ENCODE results near the gene C10orf105. TPM values are rescaled to one million over a fixed set of nuclear protein-coding genes. Genes with fewer than 3 reads are reported as not detected.

The C10orf105 gene
- polyA plus RNA-seq, 3 donors from 2014 or later: 0.09 to 0.11 TPM; not detected in 1

- Mint-ChIP-seq H3K36me3 (no peaks in the 10 kb centered on the region), H3K4me3 (peak overlapping the region in 4 of 5 donors; percentile 10 to 87 (median 58)), H3K27ac (peak overlapping the region in 5 of 6 donors; percentile 69 to 99 (median 79)), H3K4me1 (peaks cover 27% of the 10 kb centered on the region in 2 donors), H3K9me3 (no peaks in the 10 kb centered on the region), H3K27me3 (ENCODE audit: low read depth in 3 of 3) (no peaks in the 10 kb centered on the region)
- DNase-seq: no peak
Measured at GRCh38 chr10:71714592-71714991, 5.0 kb downstream of the C10orf105 start.

DNA sequence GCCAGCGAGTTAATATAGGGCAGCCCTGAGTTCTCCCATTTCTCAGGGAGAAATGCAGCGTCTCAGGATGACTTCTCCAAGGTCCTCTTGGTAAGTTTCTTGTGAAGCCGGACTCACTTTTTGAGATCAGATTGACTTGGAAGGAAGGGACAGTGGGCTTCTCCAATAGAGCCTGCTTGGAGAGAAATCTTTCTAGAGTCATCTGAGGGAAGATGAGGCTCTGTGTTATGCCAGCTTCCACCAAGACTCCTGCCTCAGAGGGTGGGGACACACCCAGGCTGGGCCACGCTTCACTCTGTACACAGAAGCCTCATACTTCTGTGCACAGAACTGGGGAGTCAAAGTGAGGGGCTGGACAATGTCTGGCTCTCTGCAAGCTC, 5.6 kb downstream of the C10orf105 start:
- Mint-ChIP-seq H3K4me1 (peaks cover 27% of the 10 kb centered on the region in 2 donors), H3K4me3 (peak overlapping the region; percentile 10 to 87 (median 50)), H3K27me3 (ENCODE audit: low read depth in 3 of 3) (no peaks in the 10 kb centered on the region), H3K27ac (peak overlapping the region; percentile 28 to 99 (median 76)), H3K9me3 (no peaks in the 10 kb centered on the region), H3K36me3 (no peaks in the 10 kb centered on the region)
- no peak for DNase-seq

GRCh38 chr10:71713135-71714030, 6.2 kb downstream of the C10orf105 start:
- H3K4me3 Mint-ChIP-seq: peak overlapping the region; percentile 21 to 87 (median 55)
- H3K9me3 Mint-ChIP-seq: no peaks in the 10 kb centered on the region
- peaks cover 27 to 28% of the 10 kb centered on the region in 2 donors for H3K4me1 Mint-ChIP-seq
- H3K27ac Mint-ChIP-seq: peak overlapping the region; percentile 74 to 99 (median 84)
- H3K36me3 Mint-ChIP-seq: no peaks in the 10 kb centered on the region
- peak in 1 of 3 donors; percentile 53 for DNase-seq
- no peaks in the 10 kb centered on the region for H3K27me3 Mint-ChIP-seq (ENCODE audit: low read depth in 3 of 3)

DNA sequence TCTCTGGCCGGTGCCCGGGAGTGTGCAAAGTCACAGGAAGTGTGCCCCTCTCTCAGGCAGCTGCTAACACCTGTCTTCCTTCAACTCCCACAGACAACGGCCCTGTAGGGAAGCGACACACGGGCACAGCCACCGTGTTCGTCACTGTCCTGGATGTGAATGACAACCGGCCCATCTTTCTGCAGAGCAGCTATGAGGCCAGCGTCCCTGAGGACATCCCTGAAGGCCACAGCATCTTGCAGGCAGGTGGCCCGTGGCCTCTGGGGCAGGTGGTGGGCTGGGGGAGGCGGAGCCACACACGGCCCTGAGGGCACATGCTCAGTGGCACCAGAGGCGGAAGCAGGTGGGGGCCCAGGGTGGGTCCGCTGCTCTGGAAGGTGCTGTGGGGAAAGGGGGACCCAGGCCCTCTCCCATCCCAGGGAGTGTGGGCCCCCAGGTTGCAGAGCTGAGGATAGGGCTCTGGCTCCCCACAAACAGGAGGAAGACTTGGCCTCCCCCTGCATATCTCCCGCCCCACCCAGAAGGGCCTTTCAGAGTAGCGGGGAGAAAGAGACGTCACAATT, 6.9 kb downstream of the C10orf105 start:
- H3K27ac Mint-ChIP-seq: peak overlapping the region; percentile 74 to 99 (median 84)
- H3K36me3 Mint-ChIP-seq: no peaks in the 10 kb centered on the region
- peaks cover 33 to 35% of the 10 kb centered on the region in 2 donors for H3K4me1 Mint-ChIP-seq
- DNase-seq: no peak
- peak overlapping the region in 2 of 5 donors; percentile 55 to 87 for H3K4me3 Mint-ChIP-seq
- no peaks in the 10 kb centered on the region for H3K9me3 Mint-ChIP-seq
- no peaks in the 10 kb centered on the region for H3K27me3 Mint-ChIP-seq (ENCODE audit: low read depth in 3 of 3)

GRCh38 chr10:71712170-71712569, 7.4 kb downstream of the C10orf105 start:
- Mint-ChIP-seq H3K9me3 (no peaks in the 10 kb centered on the region), H3K27ac (peak overlapping the region; percentile 39 to 99 (median 69)), H3K4me3 (peak overlapping the region in 1 of 5 donors; percentile 29), H3K36me3 (no peaks in the 10 kb centered on the region), H3K27me3 (ENCODE audit: low read depth in 3 of 3) (no peaks in the 10 kb centered on the region), H3K4me1 (peaks cover 36% of the 10 kb centered on the region in 2 donors)
- DNase-seq: no peak

- no peak for DNase-seq
- H3K36me3 Mint-ChIP-seq: no peaks in the 10 kb centered on the region
- H3K9me3 Mint-ChIP-seq: no peaks in the 10 kb centered on the region
- H3K4me1 Mint-ChIP-seq: peaks cover 36% of the 10 kb centered on the region in 2 donors
- H3K4me3 Mint-ChIP-seq: no peak overlapping the region
- H3K27ac Mint-ChIP-seq: peak overlapping the region in 3 of 6 donors; percentile 39 to 99 (median 97)
- H3K27me3 Mint-ChIP-seq (ENCODE audit: low read depth in 3 of 3): peaks cover 0 to 3% (median 0%) of the 10 kb centered on the region in 3 donors
Measured at GRCh38 chr10:71711052-71711623, 8.4 kb downstream of the C10orf105 start.

- Mint-ChIP-seq H3K36me3 (no peaks in the 10 kb centered on the region), H3K4me3 (no peak overlapping the region), H3K27ac (no peak overlapping the region), H3K4me1 (peaks cover 36% of the 10 kb centered on the region in 2 donors), H3K27me3 (ENCODE audit: low read depth in 3 of 3) (peaks cover 0 to 3% (median 0%) of the 10 kb centered on the region in 3 donors), H3K9me3 (no peaks in the 10 kb centered on the region)
- DNase-seq: no peak
Measured at GRCh38 chr10:71710519-71710918, 9.1 kb downstream of the C10orf105 start.

GRCh38 chr10:71708897-71709882, 10.4 kb downstream of the C10orf105 start:
- H3K27ac Mint-ChIP-seq: peak overlapping the region in 5 of 6 donors; percentile 11 to 66 (median 52)
- no peaks in the 10 kb centered on the region for H3K9me3 Mint-ChIP-seq
- no peak overlapping the region for H3K4me3 Mint-ChIP-seq
- DNase-seq: no peak
- H3K27me3 Mint-ChIP-seq (ENCODE audit: low read depth in 3 of 3): peaks cover 0 to 3% (median 0%) of the 10 kb centered on the region in 3 donors
- H3K36me3 Mint-ChIP-seq: no peaks in the 10 kb centered on the region
- peaks cover 30 to 32% of the 10 kb centered on the region in 2 donors for H3K4me1 Mint-ChIP-seq

DNA sequence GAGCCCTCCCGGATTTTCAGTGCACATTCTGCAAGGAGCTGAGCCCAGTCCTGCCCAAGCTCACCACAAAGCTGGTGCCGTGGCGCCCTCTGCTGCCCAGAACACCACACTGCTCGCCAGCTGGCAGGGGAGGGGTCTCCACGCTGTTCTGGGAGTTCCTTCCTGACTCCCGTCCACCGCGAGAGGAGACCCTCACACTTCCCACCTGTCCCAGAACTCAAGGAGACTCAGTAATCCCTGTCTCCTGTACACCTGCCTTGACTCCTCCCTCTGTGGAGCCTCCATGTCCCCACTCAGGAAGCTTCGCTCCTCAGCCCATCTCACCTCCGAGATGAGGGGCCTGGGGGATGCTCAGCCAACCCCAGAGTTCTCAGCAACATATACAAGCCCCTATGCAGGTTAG, 11.3 kb downstream of the C10orf105 start:
- H3K27me3 Mint-ChIP-seq (ENCODE audit: low read depth in 3 of 3): peaks cover 0 to 3% (median 0%) of the 10 kb centered on the region in 3 donors
- H3K4me1 Mint-ChIP-seq: peaks cover 21 to 23% of the 10 kb centered on the region in 2 donors
- H3K36me3 Mint-ChIP-seq: no peaks in the 10 kb centered on the region
- H3K27ac Mint-ChIP-seq: no peak overlapping the region
- no peak overlapping the region for H3K4me3 Mint-ChIP-seq
- no peaks in the 10 kb centered on the region for H3K9me3 Mint-ChIP-seq
- DNase-seq: peak; percentile 59 to 69 (median 61)

- Mint-ChIP-seq H3K4me3 (no peak overlapping the region), H3K36me3 (no peaks in the 10 kb centered on the region), H3K27me3 (ENCODE audit: low read depth in 3 of 3) (peaks cover 0 to 3% (median 0%) of the 10 kb centered on the region in 3 donors), H3K27ac (peak overlapping the region in 2 of 6 donors; percentile 59 to 77), H3K4me1 (peaks cover 15 to 17% of the 10 kb centered on the region in 2 donors), H3K9me3 (no peaks in the 10 kb centered on the region)
- no peak for DNase-seq
Measured at GRCh38 chr10:71707240-71707789, 12.3 kb downstream of the C10orf105 start.

- peaks cover 0 to 3% (median 0%) of the 10 kb centered on the region in 3 donors for H3K27me3 Mint-ChIP-seq (ENCODE audit: low read depth in 3 of 3)
- no peak overlapping the region for H3K4me3 Mint-ChIP-seq
- no peaks in the 10 kb centered on the region for H3K36me3 Mint-ChIP-seq
- no peak overlapping the region for H3K27ac Mint-ChIP-seq
- no peak for DNase-seq
- H3K9me3 Mint-ChIP-seq: no peaks in the 10 kb centered on the region
- peaks cover 10% of the 10 kb centered on the region in 2 donors for H3K4me1 Mint-ChIP-seq
Measured at GRCh38 chr10:71706216-71707121, 13.1 kb downstream of the C10orf105 start.

DNA sequence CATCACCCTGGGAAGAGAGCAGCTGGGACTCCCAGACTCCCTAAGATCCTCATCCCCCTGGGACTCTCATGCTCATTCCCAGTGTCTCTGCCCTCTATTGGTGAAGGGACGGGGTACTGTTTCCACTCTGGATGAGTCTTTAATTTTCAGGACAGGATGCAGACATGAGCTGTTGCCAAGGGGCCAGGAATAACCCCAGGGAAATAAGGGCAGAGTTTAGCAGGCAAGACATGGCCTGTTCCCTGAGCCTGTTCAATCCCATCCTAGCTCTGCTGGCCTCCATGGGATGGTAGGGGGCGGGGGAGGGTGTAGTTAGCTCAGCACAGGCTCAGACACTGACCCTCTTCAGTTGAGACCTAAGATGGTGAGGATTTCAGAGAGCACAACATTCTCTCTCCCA, 14.0 kb downstream of the C10orf105 start:
- H3K27ac Mint-ChIP-seq: no peak overlapping the region

More for the DNA sequence above, 14.0 kb downstream of the C10orf105 start:
- H3K4me3 Mint-ChIP-seq: no peak overlapping the region
- no peaks in the 10 kb centered on the region for H3K9me3 Mint-ChIP-seq
- DNase-seq: no peak
- peaks cover 0 to 3% (median 0%) of the 10 kb centered on the region in 3 donors for H3K27me3 Mint-ChIP-seq (ENCODE audit: low read depth in 3 of 3)
- H3K4me1 Mint-ChIP-seq: peaks cover 10% of the 10 kb centered on the region in 2 donors
- no peaks in the 10 kb centered on the region for H3K36me3 Mint-ChIP-seq
